GM21423 (cell line): ENCODE measurements around the gene NAT8L.

Source experiments
- ATAC-seq: cut with Tn5 transposase; IDR thresholded peaks from one replicate; pipeline ENCODE4 v1.9.1; 2021; ENCODE audit warnings: mild to moderate bottlenecking, moderate library complexity; ENCODE audit not compliant: unreplicated experiment

Gene NAT8L

GRCh38 chr4:2074588-2074987 is 15.5 kb downstream of the NAT8L start:
- no peak for ATAC-seq

GRCh38 chr4:2075171-2075986 is 16.3 kb downstream of the NAT8L start:
- ATAC-seq, result no peak

- ATAC-seq, result no peak
These were observed 17.1 kb downstream of the NAT8L start for GRCh38 chr4:2075987-2076907.

- no peak for ATAC-seq
These were observed 17.9 kb downstream of the NAT8L start for GRCh38 chr4:2076908-2077536.

- ATAC-seq, result no peak
These were observed 18.7 kb downstream of the NAT8L start for GRCh38 chr4:2077537-2078460.

GRCh38 chr4:2078584-2078983 is 19.5 kb downstream of the NAT8L start:
- ATAC-seq, result no peak

GRCh38 chr4:2079006-2079405 is 19.9 kb downstream of the NAT8L start:
- no peak for ATAC-seq

- ATAC-seq, result no peak
These were observed 20.8 kb downstream of the NAT8L start for GRCh38 chr4:2079926-2080325.

- no peak for ATAC-seq
These were observed 21.5 kb downstream of the NAT8L start for GRCh38 chr4:2080429-2081300.

GRCh38 chr4:2081540-2081939 is 22.4 kb downstream of the NAT8L start:
- ATAC-seq, result no peak

GRCh38 chr4:2082118-2082517 is 23.0 kb downstream of the NAT8L start:
- ATAC-seq, result no peak

GRCh38 chr4:2082627-2083026 is 23.5 kb downstream of the NAT8L start:
- ATAC-seq, result no peak

- ATAC-seq, result no peak
These were observed 24.1 kb downstream of the NAT8L start for GRCh38 chr4:2083116-2083825.

- ATAC-seq, result no peak
These were observed 24.7 kb downstream of the NAT8L start for GRCh38 chr4:2083826-2084160.

- no peak for ATAC-seq
These were observed 25.2 kb downstream of the NAT8L start for GRCh38 chr4:2084316-2084715.

- no peak for ATAC-seq
These were observed 26.4 kb downstream of the NAT8L start for GRCh38 chr4:2085496-2085901.

GRCh38 chr4:2087170-2087569 is 28.0 kb downstream of the NAT8L start:
- no peak for ATAC-seq

GRCh38 chr4:2089222-2089621 is 30.1 kb downstream of the NAT8L start:
- ATAC-seq, result no peak

GRCh38 chr4:2090642-2091041 is 31.5 kb downstream of the NAT8L start:
- no peak for ATAC-seq
